ENCODE measurements around the gene AHRR. TPM values are rescaled to one million over a fixed set of nuclear protein-coding genes. Genes with fewer than 3 reads are reported as not detected.

AHRR gene
- total RNA-seq, 1 experiment from 2014 or later: 1.3 TPM

DNA sequence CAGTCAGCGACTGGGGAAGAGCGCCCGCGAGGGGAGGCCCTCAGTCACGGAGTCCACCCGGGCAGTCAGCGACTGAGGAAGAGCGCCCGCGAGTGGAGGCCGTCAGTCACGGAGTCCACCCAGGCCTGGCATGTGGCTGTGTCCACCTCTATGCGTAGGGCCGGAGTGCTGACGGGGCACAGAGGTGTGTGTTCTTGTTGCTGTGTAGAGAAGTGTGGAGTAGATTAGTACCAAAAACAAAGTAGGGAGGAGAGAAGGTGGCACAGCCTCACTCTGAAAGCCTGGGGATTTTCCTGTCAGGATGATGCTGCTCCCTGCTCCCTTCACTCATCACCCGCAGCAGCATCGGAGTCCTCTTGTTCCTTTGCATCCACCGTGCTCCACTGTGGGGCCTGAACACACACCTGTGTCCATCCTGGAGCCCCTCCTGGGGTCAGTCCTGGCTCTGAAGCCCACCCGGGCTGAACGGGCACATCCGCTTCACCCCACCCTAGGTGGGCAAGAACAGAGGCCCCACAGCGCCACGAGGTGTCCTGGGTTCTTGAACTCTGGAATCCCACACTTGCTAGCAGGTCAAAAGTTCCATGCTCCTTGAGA, 37.9 kb downstream of the AHRR start:
- intact Hi-C loops (cut with micrococcal nuclease; ENCODE audit: unreplicated experiment): no loop called here
- H3K4me1 Mint-ChIP-seq (ENCODE audit: low read depth, unreplicated experiment): no peaks in the 10 kb centered on the region
- H3K9me3 Mint-ChIP-seq (ENCODE audit: low read depth, unreplicated experiment): no peaks in the 10 kb centered on the region
- H3K4me3 Mint-ChIP-seq (ENCODE audit: low read depth, unreplicated experiment): no peak overlapping the region
- peaks cover 6% of the 10 kb centered on the region for H3K36me3 Mint-ChIP-seq (ENCODE audit: insufficient read depth, unreplicated experiment)
- BruUV-seq (replicated peaks): no TSS peak
- no peak overlapping the region for H3K27ac Mint-ChIP-seq (ENCODE audit: unreplicated experiment)
- DNase-seq: no peak
- CTCF ChIA-PET: no interaction called here
- TF ChIP-seq, protein P1, sequence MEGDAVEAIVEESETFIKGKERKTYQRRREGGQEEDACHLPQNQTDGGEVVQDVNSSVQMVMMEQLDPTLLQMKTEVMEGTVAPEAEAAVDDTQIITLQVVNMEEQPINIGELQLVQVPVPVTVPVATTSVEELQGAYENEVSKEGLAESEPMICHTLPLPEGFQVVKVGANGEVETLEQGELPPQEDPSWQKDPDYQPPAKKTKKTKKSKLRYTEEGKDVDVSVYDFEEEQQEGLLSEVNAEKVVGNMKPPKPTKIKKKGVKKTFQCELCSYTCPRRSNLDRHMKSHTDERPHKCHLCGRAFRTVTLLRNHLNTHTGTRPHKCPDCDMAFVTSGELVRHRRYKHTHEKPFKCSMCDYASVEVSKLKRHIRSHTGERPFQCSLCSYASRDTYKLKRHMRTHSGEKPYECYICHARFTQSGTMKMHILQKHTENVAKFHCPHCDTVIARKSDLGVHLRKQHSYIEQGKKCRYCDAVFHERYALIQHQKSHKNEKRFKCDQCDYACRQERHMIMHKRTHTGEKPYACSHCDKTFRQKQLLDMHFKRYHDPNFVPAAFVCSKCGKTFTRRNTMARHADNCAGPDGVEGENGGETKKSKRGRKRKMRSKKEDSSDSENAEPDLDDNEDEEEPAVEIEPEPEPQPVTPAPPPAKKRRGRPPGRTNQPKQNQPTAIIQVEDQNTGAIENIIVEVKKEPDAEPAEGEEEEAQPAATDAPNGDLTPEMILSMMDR (IDR thresholded peaks at IDR 0.05; ENCODE audit: unreplicated experiment): no peak
- peaks cover 19% of the 10 kb centered on the region for H3K27me3 Mint-ChIP-seq (ENCODE audit: unreplicated experiment)

DNA sequence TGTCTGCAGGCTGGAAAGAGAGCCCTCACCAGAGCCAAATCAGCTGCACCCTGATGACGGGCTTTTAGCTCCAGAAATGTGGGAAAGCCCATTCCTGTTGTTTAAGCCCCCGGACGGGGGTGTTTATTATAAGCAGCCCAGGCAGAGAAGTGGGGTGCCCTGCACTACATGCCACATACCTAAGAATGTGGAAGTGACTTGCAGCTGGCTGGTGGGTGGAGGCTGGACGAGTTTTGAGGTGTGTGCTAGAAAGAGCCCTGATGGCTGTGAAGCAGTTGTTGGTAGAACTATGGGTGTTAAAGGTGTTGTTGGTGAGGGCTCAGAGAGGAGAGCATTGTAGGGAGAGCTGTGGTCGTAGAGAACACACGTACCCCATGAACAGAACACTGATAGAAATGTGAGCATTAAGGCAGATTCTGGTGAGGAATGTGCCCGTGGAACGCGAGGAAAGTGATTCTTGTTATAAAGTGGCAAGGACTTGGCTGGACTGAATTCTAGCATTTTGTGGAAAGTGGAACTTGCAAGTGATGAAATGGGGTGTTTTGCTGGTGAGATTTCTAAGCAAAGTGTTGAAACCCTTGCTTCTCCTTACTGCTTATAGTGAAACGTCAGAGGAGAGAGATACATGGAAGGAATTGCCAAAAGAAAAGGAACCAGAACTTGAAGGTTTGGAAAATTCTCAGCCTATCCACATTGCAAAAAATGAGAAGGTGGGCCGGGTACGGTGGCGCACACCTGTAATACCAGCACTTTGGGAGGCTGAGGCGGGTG, 38.9 kb downstream of the AHRR start:
- Mint-ChIP-seq H3K36me3 (ENCODE audit: insufficient read depth, unreplicated experiment) (peaks cover 6% of the 10 kb centered on the region), H3K9me3 (ENCODE audit: low read depth, unreplicated experiment) (no peaks in the 10 kb centered on the region), H3K27me3 (ENCODE audit: unreplicated experiment) (peaks cover 19% of the 10 kb centered on the region), H3K4me1 (ENCODE audit: low read depth, unreplicated experiment) (no peaks in the 10 kb centered on the region), H3K27ac (ENCODE audit: unreplicated experiment) (no peak overlapping the region), H3K4me3 (ENCODE audit: low read depth, unreplicated experiment) (no peak overlapping the region)
- intact Hi-C loops (cut with micrococcal nuclease; ENCODE audit: unreplicated experiment): no loop called here
- CTCF ChIA-PET: no interaction called here
- BruUV-seq (replicated peaks): no TSS peak
- TF ChIP-seq, protein P1 (IDR thresholded peaks at IDR 0.05; ENCODE audit: unreplicated experiment): no peak
- no peak for DNase-seq

DNA sequence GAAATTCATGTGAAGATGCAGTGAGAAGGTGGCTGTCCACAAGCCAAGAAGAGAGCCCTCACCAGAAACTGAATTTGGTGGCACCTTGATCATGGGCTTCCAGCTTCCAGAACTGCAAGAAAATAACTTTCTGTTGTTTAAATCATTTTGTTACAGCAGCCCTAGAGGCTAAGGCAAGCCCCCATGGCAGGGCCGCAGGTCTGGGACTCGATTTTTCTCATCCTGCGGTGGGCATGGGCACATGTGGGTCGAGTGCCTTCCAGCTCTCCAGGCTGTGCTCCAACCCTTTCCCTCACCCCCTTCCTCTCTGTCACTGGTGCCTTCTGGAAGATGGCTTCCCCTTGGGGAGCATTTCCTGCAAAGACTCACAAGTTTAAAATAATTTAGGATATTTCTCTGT, 40.7 kb downstream of the AHRR start:
- peaks cover 19% of the 10 kb centered on the region for H3K27me3 Mint-ChIP-seq (ENCODE audit: unreplicated experiment)
- no peaks in the 10 kb centered on the region for H3K36me3 Mint-ChIP-seq (ENCODE audit: insufficient read depth, unreplicated experiment)
- H3K4me3 Mint-ChIP-seq (ENCODE audit: low read depth, unreplicated experiment): no peak overlapping the region
- H3K27ac Mint-ChIP-seq (ENCODE audit: unreplicated experiment): no peak overlapping the region
- TF ChIP-seq, protein P1 (IDR thresholded peaks at IDR 0.05; ENCODE audit: unreplicated experiment): no peak
- BruUV-seq (replicated peaks): no TSS peak
- intact Hi-C loops (cut with micrococcal nuclease; ENCODE audit: unreplicated experiment): no loop called here
- H3K4me1 Mint-ChIP-seq (ENCODE audit: low read depth, unreplicated experiment): no peaks in the 10 kb centered on the region
- H3K9me3 Mint-ChIP-seq (ENCODE audit: low read depth, unreplicated experiment): no peaks in the 10 kb centered on the region
- DNase-seq: no peak
- CTCF ChIA-PET: no interaction called here

DNA sequence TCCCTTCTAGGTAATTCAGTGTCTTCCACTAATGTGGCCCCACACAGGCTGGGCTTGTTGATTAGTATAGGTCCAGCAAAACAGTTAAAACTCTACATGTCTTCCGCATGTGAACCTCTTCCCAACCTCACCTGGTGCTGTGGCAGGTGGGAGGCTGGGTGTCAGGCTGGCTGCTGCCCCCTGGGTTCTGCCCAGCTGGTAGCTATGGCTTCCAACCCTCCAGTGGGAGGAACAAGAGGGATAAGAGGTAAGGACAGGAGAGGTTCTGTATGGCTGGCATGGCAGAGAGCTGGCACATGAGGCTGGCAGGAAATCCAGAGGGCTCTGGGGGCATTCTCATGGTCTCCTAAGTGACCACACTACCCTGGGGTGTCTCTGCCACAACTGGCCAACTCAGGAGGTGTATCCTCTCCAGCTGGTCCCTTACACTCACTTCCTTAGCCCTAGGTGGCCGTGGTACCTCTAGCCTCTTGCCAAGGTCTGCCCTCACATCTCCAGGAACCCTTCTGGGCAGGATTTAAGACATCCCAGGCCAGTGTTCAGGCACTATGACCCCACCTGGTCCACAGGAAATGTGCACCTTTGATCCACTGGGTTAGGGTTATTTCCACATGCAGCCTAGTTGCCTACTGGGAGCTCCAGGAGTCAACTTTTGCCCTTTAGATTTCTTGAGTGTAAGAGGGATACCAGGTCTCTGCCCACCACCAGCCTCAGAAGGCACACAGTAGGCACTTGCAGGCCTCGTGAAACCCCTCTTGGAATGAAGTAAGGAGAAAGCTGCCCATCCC, 41.7 kb downstream of the AHRR start:
- no peak for DNase-seq
- H3K27me3 Mint-ChIP-seq (ENCODE audit: unreplicated experiment): peaks cover 19% of the 10 kb centered on the region
- intact Hi-C loops (cut with micrococcal nuclease; ENCODE audit: unreplicated experiment): no loop called here
- H3K4me3 Mint-ChIP-seq (ENCODE audit: low read depth, unreplicated experiment): no peak overlapping the region
- CTCF ChIA-PET: no interaction called here
- H3K27ac Mint-ChIP-seq (ENCODE audit: unreplicated experiment): no peak overlapping the region
- TF ChIP-seq, protein P1 (IDR thresholded peaks at IDR 0.05; ENCODE audit: unreplicated experiment): no peak
- no peaks in the 10 kb centered on the region for H3K36me3 Mint-ChIP-seq (ENCODE audit: insufficient read depth, unreplicated experiment)
- BruUV-seq (replicated peaks): no TSS peak
- H3K9me3 Mint-ChIP-seq (ENCODE audit: low read depth, unreplicated experiment): no peaks in the 10 kb centered on the region
- H3K4me1 Mint-ChIP-seq (ENCODE audit: low read depth, unreplicated experiment): no peaks in the 10 kb centered on the region

All from Calu3 (cell line).